Epithelial cell of prostate (primary cell): ENCODE data around the gene PIM1.

ENCODE experiments used
- DNase-seq: peaks from one replicate; pipeline ENCODE4 v3.0.0-alpha.2; 2011; ENCODE audit warnings: low read depth, low spot score
- H3K27ac ChIP-seq: fragments of 450-650 bp; 2 replicates; pipeline ENCODE4 v1.5.1; 2017; ENCODE audit warnings: mild to moderate bottlenecking

Gene PIM1

DNA sequence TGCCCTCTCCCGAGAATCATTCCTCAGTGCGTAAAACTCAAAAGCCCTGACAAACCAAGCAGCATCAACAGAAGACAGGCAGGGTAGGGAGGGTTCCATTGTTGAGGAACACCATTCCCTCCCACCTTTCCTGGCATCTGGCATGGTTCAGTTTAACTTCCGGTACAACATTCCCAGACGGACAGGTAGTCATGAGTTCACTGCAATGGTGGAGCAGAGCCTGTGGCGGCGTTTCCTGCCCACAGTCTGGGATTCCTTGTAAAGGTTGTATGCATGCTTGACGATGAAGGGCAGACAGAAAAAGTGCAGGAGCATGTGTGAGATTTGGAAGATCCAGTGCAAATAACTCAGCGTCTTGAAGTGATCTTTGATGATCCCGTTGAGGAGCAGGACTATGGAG, 42.3 kb downstream of the PIM1 start:
- no peak overlapping the region for H3K27ac ChIP-seq
- DNase-seq, result no peak

DNA sequence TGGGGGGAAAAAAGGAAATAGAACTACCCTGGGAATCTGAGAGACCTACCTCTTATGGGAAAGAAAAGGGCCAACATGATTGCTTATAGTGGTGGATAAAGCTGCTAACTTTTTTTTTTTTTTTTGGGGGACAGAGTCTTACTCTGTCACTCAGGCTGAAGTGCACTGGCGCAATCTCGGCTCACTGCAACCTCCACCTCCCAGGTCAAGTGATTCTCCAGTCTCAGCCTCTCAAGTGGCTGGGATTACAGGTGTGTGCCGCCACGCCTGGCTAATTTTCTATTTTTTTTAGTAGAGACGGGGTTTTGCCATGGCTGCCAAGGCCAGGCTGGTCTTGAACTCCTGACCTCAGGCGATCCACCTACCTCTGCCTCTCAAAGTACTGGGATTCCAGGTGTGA, 48.1 kb downstream of the PIM1 start:
- no peak for DNase-seq
- H3K27ac ChIP-seq, result no peak overlapping the region

DNA sequence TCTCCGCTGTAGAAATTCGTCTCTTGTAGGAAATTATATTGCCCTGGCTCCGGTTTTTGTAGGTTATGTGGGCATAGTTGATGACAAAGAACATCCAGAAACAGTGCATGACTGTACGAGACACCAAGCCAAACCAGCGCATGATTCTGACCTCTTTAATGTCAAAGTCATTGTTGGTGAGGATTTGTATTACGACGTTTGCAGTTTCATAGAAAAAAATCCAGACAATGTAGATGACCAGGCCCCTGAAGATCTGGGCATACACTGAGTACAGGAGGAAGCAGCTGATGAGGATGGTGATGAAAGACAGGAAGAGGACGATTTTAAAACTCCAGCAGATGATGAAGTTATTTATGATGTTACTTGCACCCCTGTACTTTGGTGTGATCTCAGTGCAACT, 48.6 kb downstream of the PIM1 start:
- no peak overlapping the region for H3K27ac ChIP-seq
- no peak for DNase-seq

DNA sequence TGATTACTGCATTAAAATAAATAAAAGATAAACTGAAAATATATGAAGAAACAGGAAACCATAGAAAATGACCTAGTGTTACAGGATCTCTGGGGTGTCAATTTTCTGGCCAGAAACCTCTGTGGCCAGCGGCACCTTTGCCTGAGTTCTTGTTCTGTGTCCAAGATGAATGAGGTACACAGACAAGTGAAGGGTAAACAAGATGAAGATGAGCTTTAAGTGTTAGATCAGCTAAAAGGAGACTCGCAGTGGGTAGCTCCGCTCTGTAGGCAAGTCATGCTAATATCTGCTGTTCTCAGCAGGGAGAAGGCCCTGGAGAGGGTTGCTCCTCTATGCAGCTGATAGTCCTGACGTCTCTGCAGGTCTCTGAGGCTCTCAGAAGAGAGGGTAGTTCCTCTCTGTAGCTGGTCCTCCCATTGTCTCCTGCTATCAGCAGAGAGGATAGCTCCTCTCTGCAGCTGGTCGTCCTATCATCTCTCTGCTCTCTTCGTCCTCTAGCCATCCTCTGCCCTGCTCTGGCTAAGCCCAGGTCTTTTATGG, 51.7 kb downstream of the PIM1 start:
- DNase-seq, result no peak
- no peak overlapping the region for H3K27ac ChIP-seq

DNA sequence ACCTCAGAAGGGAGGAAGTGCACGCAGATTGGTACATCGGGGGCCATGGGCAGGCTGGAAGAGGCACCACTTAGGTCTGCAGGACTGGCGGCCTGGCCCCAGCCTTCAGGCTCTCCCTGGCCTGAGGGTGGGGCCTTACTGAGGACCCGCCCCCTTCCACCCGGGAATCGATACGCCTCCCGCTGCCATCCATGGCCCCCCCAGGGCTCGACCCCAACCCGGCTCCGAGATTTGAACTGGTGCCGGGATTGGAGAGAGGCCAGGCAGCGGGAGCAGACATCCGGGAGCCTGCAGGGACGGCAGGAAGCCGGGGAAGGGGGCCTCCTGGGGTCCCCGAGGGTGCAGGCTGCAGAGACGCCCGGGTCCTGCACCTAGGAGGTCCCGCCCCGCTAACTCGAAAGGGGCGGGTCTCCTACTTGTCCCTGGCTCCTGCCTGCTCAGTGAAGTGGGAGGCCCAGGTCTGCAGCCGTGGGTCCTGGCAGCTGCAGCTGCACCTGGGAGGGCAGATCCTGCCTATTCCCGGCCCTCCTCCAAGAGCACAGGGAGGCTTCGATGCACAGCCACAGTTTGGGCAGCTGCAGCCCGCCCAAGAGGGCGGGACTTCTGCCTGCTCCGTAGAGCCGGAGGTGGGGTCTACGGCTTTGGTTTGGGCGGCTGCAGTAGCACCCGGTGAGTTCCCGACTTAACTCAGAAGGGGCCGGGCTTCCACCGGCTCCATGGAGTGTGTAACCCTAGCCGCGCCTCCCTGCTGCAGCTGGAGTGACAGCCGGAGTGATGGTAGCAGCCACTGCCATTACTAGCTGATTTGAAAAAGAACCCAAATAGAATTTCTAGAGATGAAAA, 52.4 kb downstream of the PIM1 start:
- DNase-seq, result peak; percentile 52
- no peak overlapping the region for H3K27ac ChIP-seq

DNA sequence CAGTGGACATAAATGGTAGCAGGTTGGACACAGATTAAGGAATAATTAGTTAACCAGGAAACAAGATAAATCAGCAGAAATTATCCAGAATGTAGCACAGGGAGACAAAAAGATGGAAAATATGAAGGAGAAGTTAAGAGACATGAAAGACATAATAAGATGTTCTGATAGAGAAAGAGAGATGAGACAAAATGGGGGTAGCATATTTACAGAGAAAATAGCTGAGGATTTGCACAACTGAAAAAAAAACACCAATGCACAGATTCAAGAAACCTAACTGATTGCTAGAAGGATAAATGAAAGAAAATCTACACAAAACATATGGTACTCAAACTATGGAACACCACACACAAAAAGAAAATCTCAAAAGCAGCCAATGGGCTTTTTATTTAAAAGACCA, 53.0 kb downstream of the PIM1 start:
- H3K27ac ChIP-seq, result no peak overlapping the region
- DNase-seq, result no peak
